Osteocyte (in vitro differentiated cells): ENCODE data around the gene CYRIA. TPM values are rescaled to one million over a fixed set of nuclear protein-coding genes. Genes with fewer than 3 reads are reported as not detected.

Source experiments
- DNase-seq: peaks from one replicate; pipeline ENCODE4 v3.0.0; 2021; ENCODE audit warnings: mixed read lengths; ENCODE audit not compliant: unreplicated experiment; ENCODE audit errors: extremely low spot score
- H3K27ac Mint-ChIP-seq: one replicate; pipeline ENCODE4 v1.8.0; 2021; ENCODE audit warnings: mild to moderate bottlenecking, mixed read lengths; ENCODE audit not compliant: unreplicated experiment
- H3K27me3 Mint-ChIP-seq: one replicate; pipeline ENCODE4 v1.8.0; 2021; ENCODE audit warnings: mixed read lengths; ENCODE audit not compliant: unreplicated experiment
- H3K36me3 Mint-ChIP-seq: one replicate; pipeline ENCODE4 v1.8.0; 2021; ENCODE audit warnings: mixed read lengths; ENCODE audit not compliant: unreplicated experiment
- H3K4me1 Mint-ChIP-seq: one replicate; pipeline ENCODE4 v1.8.0; 2021; ENCODE audit warnings: mixed read lengths; ENCODE audit not compliant: unreplicated experiment
- H3K4me3 Mint-ChIP-seq: one replicate; pipeline ENCODE4 v1.8.0; 2021; ENCODE audit warnings: mild to moderate bottlenecking, moderate library complexity, mixed read lengths; ENCODE audit not compliant: unreplicated experiment
- H3K9me3 Mint-ChIP-seq: one replicate; pipeline ENCODE4 v1.8.0; 2021; ENCODE audit warnings: mixed read lengths; ENCODE audit not compliant: unreplicated experiment
- total RNA-seq: library from RNA; stranded (reverse); gene quantifications from 2 replicates; pipeline ENCODE4 v1.2.1, GENCODE V29; 2021
- TF ChIP-seq, protein P1 (sequence below): fragments of 200-600 bp; sonication (generic); IDR thresholded peaks from 2 replicates; pipeline ENCODE4 v1.5.0; 2021; ENCODE audit warnings: antibody characterized with exemption, mild to moderate bottlenecking, moderate library complexity

CYRIA gene
- total RNA-seq, 1 donor from 2014 or later = 2.8 TPM

GRCh38 chr2:16641509-16641908, 24.1 kb downstream of the CYRIA start:
- Mint-ChIP-seq H3K4me1 (no peaks in the 10 kb centered on the region), H3K9me3 (no peaks in the 10 kb centered on the region), H3K27me3 (peaks cover 3% of the 10 kb centered on the region), H3K27ac (no peak overlapping the region), H3K4me3 (no peak overlapping the region), H3K36me3 (no peaks in the 10 kb centered on the region)
- TF ChIP-seq, protein P1, sequence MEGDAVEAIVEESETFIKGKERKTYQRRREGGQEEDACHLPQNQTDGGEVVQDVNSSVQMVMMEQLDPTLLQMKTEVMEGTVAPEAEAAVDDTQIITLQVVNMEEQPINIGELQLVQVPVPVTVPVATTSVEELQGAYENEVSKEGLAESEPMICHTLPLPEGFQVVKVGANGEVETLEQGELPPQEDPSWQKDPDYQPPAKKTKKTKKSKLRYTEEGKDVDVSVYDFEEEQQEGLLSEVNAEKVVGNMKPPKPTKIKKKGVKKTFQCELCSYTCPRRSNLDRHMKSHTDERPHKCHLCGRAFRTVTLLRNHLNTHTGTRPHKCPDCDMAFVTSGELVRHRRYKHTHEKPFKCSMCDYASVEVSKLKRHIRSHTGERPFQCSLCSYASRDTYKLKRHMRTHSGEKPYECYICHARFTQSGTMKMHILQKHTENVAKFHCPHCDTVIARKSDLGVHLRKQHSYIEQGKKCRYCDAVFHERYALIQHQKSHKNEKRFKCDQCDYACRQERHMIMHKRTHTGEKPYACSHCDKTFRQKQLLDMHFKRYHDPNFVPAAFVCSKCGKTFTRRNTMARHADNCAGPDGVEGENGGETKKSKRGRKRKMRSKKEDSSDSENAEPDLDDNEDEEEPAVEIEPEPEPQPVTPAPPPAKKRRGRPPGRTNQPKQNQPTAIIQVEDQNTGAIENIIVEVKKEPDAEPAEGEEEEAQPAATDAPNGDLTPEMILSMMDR = no peak
- DNase-seq = no peak

GRCh38 chr2:16640867-16641266, 24.8 kb downstream of the CYRIA start:
- no peak overlapping the region for H3K27ac Mint-ChIP-seq
- H3K4me1 Mint-ChIP-seq = no peaks in the 10 kb centered on the region
- H3K4me3 Mint-ChIP-seq = no peak overlapping the region
- no peaks in the 10 kb centered on the region for H3K9me3 Mint-ChIP-seq
- no peak for DNase-seq
- TF ChIP-seq, protein P1 = no peak
- H3K36me3 Mint-ChIP-seq = no peaks in the 10 kb centered on the region
- peaks cover 3% of the 10 kb centered on the region for H3K27me3 Mint-ChIP-seq

- no peaks in the 10 kb centered on the region for H3K36me3 Mint-ChIP-seq
- no peak overlapping the region for H3K27ac Mint-ChIP-seq
- TF ChIP-seq, protein P1 = no peak
- H3K4me3 Mint-ChIP-seq = no peak overlapping the region
- no peaks in the 10 kb centered on the region for H3K9me3 Mint-ChIP-seq
- H3K27me3 Mint-ChIP-seq = peaks cover 4% of the 10 kb centered on the region
- no peaks in the 10 kb centered on the region for H3K4me1 Mint-ChIP-seq
- DNase-seq = no peak
These were observed 25.5 kb downstream of the CYRIA start for GRCh38 chr2:16640001-16640700.

GRCh38 chr2:16639431-16639830, 26.2 kb downstream of the CYRIA start:
- H3K36me3 Mint-ChIP-seq = no peaks in the 10 kb centered on the region
- peaks cover 8% of the 10 kb centered on the region for H3K27me3 Mint-ChIP-seq
- no peak overlapping the region for H3K4me3 Mint-ChIP-seq
- no peak overlapping the region for H3K27ac Mint-ChIP-seq
- H3K4me1 Mint-ChIP-seq = no peaks in the 10 kb centered on the region
- H3K9me3 Mint-ChIP-seq = no peaks in the 10 kb centered on the region
- DNase-seq = no peak
- TF ChIP-seq, protein P1 = no peak

DNA sequence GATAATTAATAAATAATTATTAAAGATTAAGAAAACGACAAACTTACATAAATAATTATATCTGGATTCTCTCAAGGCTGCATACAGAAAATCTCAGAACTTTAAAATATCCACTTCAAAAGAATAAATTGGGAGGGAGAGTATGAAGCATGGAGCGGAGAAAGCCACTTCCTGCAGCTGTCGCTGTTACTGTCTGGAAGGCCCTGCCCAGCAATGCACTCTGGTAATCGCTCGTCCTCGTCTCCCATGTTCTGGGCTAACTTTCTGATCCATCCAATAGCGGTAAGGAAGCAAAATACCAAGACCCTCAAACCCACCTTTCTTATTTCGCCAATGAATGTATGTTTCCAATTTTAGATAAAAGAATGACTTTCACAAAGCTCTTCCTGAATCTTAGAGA, 26.7 kb downstream of the CYRIA start:
- peaks cover 8% of the 10 kb centered on the region for H3K27me3 Mint-ChIP-seq
- DNase-seq = no peak
- no peak overlapping the region for H3K27ac Mint-ChIP-seq
- no peaks in the 10 kb centered on the region for H3K36me3 Mint-ChIP-seq
- H3K4me1 Mint-ChIP-seq = no peaks in the 10 kb centered on the region
- no peaks in the 10 kb centered on the region for H3K9me3 Mint-ChIP-seq
- H3K4me3 Mint-ChIP-seq = no peak overlapping the region
- TF ChIP-seq, protein P1 = no peak
